GM21390 (cell line): Measurements from ENCODE around the gene SLC25A40.
"Not testable (repeated sequence)": the region's sequence is repeated elsewhere in the genome, so short reads cannot be mapped to it uniquely, and the experiment has no call there.

Source experiments
- ATAC-seq: cut with Tn5 transposase; IDR thresholded peaks from one replicate; pipeline ENCODE4 v1.9.1; 2021; ENCODE audit not compliant: unreplicated experiment

The SLC25A40 gene

DNA sequence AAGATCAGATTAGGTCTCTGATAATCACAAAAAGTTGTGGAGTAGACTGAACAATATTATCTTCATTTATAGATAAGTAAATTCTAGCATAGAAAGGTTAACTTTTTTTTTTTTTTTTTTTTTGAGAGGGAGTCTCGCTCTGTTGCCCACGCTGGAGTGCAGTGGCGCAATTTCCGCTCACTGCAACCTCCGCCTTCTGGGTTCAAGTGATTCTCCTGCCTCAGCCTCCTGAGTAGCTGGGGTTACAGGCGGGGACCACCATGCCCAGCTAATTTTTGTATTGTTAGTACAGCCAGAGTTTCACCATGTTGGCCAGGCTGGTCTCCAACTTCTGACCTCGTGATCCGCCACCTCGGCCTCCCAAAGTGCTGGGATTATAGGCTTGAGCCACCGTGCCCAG is 2.8 kb downstream of the SLC25A40 start:
- not testable (repeated sequence) for ATAC-seq

DNA sequence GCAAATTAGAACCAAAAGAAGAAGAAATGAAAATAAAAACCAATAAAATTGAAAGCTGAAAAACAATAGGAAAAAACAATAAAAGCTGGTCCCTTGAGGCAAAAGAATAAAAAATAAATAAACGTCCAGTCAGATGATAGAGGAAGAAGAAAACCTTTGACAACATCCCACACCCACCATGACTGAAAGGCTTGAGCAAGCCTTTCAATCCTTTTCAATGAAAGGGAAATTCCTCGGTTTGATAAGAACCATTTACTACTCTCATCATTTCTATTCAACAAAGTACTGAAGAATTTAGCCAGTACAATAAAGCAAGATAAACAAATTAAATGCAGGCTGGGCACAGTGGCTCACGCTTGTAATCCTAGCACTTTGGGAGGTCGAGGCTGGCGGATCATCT is 3.8 kb downstream of the SLC25A40 start:
- no peak for ATAC-seq

DNA sequence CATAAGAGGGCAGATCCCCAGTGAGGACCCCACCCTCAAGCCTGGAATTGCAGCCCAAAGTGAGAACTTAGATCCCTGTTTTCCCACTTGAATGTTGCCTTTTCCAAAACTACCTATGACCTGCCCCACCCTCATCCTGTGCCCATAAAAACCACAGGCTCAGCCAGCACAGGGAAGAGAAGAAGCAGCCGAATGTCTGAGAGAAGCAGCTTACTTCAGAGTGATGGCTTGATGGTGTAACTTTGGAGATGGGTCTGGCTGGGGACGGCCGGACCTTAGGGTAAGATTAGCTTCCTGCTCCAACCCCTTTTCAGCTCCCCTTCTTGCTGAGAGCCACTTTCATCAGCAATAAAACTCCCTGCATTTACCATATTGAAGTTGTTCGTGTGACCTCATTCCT is 5.7 kb downstream of the SLC25A40 start:
- no peak for ATAC-seq

DNA sequence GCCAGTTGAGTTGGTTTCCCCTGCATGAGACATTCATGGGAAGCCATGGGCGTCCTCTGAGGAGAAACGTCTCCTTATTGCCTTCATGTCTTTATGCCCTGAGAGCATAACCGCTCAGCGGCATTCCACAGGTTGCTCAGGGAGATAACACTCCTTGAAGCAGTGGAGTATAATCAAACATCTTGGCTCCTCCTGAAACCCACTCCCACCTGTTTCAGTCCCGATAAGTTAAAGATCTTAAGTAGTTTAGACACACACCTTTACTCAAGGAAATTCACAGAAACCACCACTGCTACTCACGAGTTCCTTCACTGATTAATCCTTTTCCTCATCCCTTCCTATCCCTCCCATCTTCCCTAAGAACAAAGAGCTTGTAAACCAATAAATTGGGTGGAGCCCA is 9.6 kb downstream of the SLC25A40 start:
- ATAC-seq = not testable (repeated sequence)

DNA sequence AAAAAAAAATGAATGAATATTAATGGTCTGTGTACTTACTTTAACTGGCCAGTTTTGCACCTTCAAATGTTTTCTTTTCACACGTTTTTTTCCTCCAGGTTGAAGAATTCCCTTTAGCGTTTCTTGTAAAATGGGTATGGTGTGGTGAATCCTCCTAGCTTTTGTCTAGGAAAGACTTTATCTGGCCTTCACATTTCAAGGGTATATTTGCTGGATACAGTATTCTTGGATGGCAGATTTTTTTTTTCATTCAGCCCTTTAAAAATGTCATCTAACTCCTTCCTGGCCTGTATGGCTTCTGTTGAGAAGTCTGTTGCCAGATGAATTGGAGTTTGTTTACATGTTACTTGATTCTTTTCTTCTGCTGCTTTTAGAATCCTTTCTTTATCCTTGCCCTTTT is 10.1 kb downstream of the SLC25A40 start:
- no peak for ATAC-seq

DNA sequence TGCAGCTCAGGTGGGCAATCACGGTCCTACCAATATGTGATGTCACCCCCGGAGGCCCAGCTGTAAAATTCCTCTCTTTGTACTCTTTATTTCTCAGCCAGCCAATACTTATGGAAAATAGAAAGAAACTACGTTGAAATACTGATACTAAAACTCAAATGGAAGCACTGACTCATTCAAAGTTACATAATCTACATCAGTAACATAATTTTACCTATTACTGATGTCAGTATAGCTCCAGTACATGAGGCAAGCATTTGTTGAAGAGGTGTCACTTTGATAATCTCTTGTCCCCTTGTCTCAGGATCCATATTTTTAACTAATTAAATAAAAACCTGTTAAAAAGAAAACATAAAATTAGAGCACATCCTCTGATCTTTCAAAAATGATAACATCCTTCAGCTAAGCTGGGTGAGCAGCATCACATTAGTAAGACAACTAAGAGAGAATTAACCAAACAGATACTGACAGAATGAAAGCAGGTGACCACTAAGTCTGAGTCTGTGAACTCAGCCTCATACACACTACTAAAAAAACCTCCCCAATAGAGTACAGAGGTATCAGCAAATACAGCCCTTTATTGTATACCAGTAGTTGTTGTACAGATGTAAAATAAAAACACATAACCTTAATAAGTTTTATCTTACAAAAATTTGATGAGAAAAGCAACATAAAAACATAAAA is 17.6 kb downstream of the SLC25A40 start:
- no peak for ATAC-seq

DNA sequence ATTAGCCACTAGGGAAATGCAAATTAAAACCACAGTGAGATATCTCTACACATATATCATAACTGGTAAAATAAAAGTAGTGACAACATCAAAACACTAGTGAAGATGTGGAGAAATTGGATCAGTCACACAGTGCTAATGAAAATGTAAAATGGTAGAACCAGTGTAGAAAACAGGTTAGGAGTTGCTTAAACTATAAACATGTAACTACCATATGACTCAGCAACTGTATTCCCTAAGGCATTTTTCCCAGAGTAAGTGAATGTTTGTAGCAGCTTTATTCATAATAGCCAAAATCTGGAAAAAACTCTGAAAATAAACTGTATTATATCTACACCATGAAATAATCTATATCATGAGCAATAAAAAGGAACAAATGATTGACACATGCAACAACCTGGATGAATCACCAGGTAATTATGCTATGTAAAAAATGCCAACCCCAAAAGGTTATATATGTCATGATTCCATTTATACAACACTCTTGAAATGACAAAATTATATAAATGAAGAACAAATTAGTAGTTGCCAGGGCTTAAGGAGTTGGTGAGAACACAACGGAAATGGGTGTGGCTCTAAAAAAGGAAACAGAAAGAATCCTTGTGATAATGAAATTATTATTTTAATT is 22.8 kb downstream of the SLC25A40 start:
- no peak for ATAC-seq

DNA sequence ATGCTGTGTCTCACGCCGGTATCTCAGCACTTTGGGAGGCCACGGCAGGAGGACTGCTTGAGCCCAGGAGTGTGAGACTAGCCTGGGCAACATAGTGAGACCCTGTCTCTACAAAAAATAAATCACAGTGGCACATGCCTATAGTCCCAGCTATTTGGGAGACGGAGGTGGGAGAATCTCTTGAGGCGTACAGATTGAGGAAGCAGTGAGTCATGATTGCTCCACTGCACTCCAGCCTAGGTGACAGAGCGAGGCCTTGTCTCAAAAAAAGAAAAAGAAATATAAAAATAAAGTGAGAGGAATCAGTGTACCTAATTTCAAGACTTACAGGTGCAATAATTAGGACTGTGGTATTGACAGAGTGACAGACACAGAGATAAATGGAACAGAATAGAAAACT is 23.9 kb downstream of the SLC25A40 start:
- no peak for ATAC-seq

DNA sequence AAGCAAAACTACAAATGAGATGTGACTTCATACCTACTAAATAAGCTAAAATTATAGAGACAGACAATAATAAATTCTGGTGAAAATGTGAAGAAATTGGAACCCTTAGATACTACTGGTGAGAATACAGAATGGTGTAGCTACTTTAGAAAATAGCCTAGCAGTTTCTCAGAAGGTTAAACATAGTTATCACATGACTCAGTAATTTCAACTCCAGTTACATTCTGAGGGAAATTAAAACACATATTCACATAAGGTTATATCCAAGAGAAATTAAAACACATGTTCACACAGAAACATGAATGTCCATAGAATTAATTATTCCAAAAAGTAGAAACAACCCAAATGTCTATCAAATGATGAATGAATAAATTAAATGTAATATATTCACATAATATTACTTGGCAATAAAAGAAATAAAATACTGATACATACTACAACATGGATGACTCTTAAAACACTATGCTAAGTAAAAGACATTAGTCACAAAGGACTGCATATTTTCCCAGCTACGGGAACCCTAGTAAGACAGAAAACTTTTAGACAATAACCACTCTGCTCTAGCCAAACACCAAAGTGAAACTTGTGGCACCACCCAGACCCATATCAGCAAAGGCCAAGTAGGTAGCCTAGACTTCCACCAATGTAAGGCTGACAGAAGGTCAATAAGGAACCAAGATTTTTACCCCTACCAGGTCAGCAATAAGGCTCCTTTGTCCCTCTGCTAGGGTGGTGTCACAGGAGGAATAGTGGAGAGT is 25.1 kb downstream of the SLC25A40 start:
- no peak for ATAC-seq

DNA sequence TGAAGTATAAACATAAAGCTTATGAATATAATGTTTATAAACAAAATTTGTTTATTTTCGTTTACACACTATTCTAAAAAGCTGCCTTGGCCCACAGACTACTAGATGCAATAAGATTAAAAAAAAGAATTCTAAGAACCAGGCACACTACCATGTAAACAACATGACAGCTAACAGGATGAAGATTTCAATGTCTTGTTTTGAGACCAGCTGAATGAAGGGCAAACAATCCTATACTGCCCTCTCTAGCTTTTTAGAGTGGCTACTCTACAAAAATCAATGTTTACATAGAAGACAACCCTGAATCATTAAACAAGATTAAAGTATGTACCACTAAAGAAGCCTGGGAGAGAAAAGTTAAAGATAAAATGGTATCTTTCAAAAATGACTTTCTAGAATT is 38.6 kb downstream of the SLC25A40 start:
- ATAC-seq = no peak

DNA sequence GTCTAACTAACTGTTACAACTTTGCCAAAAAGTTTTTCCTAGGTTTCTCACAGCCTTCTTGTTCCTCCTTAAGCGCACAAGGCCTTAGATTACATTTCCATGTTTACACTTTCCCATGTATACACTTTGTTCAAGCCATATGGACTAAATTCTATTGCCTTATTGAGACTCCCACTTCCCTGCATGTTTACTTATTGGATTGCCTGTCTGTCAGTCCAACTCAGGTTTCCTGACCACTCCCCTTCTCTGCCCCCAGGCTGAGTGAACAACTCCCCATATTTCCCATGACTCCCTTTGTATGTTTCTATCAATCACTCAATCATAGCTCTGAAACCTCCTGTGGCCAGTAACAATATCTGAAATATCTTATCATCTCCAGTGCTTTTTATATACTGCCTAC is 43.0 kb downstream of the SLC25A40 start:
- no peak for ATAC-seq

DNA sequence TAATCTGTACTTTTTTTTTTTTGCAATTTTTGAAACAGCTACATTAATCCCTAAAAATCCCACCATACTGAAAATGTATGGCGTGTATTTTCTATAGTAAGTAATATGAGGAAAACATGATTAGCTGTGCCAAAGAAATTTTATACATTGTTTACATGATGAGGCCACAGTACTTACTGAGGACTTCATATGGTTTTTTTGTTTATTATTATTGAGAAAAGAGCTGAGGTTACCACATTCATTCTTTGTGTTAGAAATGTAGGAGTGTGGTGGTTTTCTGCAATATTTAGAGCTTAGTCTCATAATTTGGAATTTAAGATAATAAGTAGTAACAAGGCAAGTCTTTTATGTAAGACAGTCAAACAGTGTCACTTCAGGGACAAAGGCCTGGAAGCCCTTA is 45.1 kb downstream of the SLC25A40 start:
- ATAC-seq = no peak

DNA sequence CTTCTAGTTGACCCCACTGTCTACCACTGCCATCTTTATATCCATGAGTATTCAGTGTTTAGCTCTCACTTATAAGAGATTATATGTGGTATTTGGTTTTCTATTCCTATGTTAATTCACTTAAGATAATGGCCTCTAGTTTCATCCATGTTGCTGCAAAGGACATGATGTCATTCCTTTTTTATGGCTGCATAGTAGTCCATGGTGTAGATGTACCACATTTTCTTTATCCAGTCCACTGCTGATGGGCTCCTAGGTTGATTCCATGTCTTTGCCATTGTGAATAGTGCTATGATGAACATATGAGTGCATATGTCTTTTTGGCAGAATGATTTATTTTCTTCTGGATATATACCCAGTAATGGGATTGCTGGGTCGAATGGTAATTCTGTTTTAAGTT is 47.8 kb downstream of the SLC25A40 start:
- ATAC-seq = not testable (repeated sequence)

DNA sequence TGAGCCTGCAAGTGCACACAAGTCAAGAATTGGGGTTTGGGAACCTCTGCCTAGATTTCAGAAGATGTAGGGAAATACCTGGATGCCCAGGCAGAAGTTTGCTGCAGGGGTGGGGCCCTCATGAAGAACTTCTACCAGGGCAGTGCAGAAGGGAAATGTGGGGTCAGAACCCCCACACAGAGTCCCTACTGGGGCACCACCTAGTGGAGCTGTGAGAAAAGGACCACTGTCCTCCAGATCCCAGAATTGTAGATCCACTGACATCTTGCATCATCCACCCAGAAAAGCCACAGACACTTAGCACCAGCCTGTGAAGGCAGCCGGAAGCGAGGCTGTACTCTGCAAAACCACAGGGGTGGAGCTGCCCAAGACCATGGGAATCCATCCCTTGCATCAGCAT is 50.8 kb downstream of the SLC25A40 start:
- ATAC-seq = not testable (repeated sequence)

DNA sequence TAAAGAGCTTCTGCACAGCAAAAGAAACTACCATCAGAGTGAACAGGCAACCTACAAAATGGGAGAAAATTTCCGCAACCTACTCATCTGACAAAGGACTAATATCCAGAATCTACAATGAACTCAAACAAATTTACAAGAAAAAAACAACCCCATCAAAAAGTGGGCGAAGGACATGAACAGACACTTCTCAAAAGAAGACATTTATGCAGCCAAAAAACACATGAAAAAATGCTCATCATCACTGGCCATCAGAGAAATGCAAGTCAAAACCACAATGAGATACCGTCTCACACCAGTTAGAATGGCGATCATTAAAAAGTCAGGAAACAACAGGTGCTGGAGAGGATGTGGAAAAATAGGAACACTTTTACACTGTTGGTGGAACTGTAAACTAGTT is 54.1 kb downstream of the SLC25A40 start:
- ATAC-seq = not testable (repeated sequence)

DNA sequence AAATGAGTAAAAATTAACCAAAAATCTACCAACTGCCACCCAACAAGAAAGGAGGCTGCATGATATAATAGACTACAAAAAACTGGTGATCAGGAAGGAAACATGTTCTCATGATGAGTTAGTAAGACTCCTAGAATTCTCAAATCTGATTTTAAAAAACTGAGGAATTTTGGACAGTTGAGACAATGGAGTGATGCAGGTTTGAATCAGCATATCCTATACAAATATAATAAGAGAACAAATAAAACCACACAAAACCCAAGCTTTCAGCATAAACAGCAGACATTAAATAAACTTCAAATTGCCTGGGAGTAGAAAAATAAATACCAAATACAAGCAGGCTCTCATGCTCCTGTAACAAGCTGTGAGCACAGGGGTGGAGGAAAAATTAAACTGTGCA is 57.8 kb downstream of the SLC25A40 start:
- no peak for ATAC-seq

DNA sequence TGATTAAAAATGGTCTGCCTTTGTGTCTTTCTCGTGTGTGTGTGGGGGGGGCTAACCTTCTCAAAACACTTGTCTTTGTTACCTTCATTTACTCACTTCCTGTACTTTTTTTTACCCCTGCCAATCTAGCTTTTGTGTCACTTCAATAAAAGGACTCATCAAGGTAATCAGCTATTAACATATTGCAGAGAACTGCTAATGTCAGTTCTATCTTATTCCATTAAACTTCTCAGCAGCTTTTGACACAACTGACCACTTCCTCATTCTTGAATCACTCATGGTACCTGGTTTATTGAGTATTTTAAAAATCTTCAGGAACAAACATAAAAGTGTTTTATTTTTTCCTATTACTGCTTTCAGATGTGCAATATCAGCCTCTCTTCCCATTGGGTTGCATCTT is 59.8 kb downstream of the SLC25A40 start:
- no peak for ATAC-seq

DNA sequence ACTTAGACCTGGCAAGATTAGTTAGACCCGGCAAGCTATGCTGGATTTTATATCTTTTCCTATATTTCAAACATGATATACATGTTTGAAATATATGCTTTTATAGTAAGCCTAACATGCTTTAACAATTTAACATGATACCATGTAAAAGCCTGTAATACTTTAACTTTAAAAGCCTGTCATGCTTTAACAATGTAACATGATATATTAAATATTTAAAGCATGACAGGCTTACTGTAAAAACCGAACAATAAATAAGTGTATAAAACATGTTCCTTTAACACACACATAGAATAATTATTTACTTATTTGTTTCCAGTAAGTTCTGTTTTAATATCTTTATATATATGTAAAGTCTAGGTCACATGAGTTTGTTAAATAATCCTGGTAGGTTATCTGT is 65.4 kb downstream of the SLC25A40 start:
- ATAC-seq = no peak

DNA sequence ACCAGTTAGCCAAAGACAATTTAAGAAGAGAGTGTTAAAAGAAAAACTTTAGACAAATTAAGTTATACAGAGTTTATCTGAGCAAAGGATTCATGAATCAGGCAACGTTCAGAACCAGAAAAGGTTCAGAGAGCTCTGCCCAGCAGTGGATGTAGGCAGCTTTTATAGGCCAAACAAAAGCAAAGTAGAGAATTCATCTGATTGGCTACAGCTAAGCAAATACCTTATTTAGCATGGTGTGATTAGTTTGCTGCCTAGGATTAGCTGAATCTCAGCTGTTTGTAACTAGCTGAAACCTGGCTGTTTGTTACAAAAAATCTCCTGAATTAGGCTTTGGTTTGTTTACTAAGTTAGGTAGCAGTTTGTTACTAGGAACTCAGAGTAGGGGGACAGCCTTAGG is 66.0 kb downstream of the SLC25A40 start:
- no peak for ATAC-seq

DNA sequence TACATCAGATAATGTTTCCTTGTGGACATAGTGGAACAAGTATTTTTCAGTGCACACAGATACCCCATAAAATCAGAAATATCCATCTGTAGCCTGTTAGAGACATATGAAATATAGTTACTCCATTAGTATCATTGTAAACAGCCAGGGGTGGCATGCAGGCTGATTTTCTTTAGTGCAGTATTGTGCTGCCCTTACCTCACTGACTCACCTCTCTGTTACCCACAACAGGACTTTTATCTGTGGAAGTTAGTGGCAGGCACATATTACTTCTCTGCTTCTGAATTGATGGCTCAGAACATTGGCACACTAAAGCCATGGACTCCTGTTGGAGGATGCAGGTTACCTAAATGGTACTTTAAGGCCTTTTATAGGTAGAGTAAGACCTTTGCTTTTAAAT is 70.0 kb downstream of the SLC25A40 start:
- ATAC-seq = no peak

DNA sequence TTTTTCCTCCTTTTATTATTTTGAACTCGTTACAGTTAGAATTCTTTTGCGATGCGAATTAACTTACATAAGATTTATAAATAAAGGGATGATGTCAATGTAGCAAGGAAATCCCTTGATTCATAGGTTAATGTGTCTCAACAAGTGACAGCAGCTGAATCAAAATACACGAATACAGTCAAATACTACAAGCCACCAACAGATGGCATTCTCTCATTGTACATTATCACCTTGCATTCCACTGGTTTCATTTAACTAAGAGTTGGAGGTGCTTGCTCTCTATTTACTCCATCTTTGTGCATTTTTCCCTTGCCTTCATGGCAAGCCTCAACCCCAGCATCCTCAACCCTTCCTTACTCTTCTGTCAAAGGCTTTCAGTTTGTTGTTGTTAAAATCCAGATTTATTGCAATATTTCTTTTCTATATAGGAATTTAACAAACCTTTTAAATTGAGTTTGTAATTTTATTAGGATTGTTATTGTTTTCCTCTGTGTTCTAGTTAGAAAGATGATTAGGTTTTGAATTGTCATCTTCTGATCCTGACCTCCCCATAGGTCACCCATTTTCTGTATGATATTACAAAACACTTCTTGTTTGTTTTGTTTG is 78.3 kb downstream of the SLC25A40 start:
- ATAC-seq = peak; percentile 92

DNA sequence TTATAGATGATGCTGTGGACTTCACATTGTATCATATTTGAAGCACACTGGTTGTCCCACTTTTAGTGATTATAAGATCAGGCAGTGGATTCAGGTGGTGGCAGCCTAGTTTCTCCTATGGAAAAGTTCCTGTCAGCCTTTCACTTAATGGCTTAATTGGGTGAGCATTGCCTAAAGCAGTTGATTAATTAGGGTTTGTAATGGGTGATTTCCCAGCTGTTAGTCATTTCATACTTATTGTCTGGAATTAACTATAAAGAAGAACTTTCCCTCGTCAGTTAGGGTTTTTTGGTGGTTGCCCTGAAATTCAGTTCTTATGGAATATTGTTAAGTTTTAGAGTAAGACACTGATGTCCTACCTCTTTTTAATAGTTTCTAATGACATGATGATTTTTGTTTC is 78.8 kb downstream of the SLC25A40 start:
- peak; percentile 12 for ATAC-seq
